OCI-LY1 (cell line): Measurements from ENCODE around the gene VGLL1.

Source experiments
- H2AFZ ChIP-seq: fragments of 200-600 bp; sonication (generic), shearing (Covaris generic); 2 replicates; pipeline ENCODE4 v1.6.0; 2014; ENCODE audit warnings: antibody characterized with exemption, mild to moderate bottlenecking, low read length
- H3F3A ChIP-seq: fragments of 200-600 bp; sonication (generic), shearing (Covaris generic); 2 replicates; pipeline ENCODE4 v1.6.0; 2014; ENCODE audit warnings: mild to moderate bottlenecking, antibody characterized with exemption, low read length, moderate library complexity; ENCODE audit not compliant: insufficient read depth
- H3K27ac ChIP-seq: fragments of 200-600 bp; sonication (generic); 2 replicates; pipeline ENCODE4 v1.5.1; 2014; ENCODE audit warnings: low read length, mixed run types, mild to moderate bottlenecking, low read depth; ENCODE audit not compliant: poor library complexity, severe bottlenecking
- H3K27me3 ChIP-seq: fragments of 200-600 bp; sonication (generic); 2 replicates; pipeline ENCODE4 v1.6.0; 2014; ENCODE audit warnings: antibody characterized with exemption, mild to moderate bottlenecking, low read length, moderate library complexity; ENCODE audit not compliant: insufficient read depth
- H3K36me3 ChIP-seq: fragments of 200-600 bp; sonication (generic); 2 replicates; pipeline ENCODE4 v1.6.1; 2014; ENCODE audit warnings: mild to moderate bottlenecking, antibody characterized with exemption, low read length, moderate library complexity, mixed read lengths; ENCODE audit not compliant: insufficient read depth
- H3K4me1 ChIP-seq: fragments of 200-600 bp; sonication (generic); 2 replicates; pipeline ENCODE4 v1.5.1; 2014; ENCODE audit warnings: mild to moderate bottlenecking, low read length, moderate library complexity; ENCODE audit not compliant: insufficient read depth, severe bottlenecking
- H3K4me2 ChIP-seq: fragments of 200-600 bp; sonication (generic), shearing (Covaris generic); 2 replicates; pipeline ENCODE4 v1.6.1; 2014; ENCODE audit warnings: low read length
- H3K4me3 ChIP-seq: fragments of 200-600 bp; sonication (generic); 2 replicates; pipeline ENCODE4 v1.5.1; 2014; ENCODE audit warnings: low read length, low read depth, mild to moderate bottlenecking, mixed read lengths; ENCODE audit not compliant: poor library complexity, severe bottlenecking
- H3K79me2 ChIP-seq: fragments of 200-600 bp; shearing (Covaris generic); 2 replicates; pipeline ENCODE4 v1.6.1; 2016; ENCODE audit warnings: mixed run types, low read length, mixed read lengths; ENCODE audit not compliant: insufficient read depth
- H3K9ac ChIP-seq: fragments of 200-600 bp; sonication (generic), shearing (Covaris generic); 2 replicates; pipeline ENCODE4 v1.6.1; 2014; ENCODE audit warnings: mild to moderate bottlenecking, low read length, mixed read lengths
- H3K9me2 ChIP-seq: fragments of 200-600 bp; sonication (generic), shearing (Covaris generic); 2 replicates; pipeline ENCODE4 v1.6.1; 2014; ENCODE audit warnings: low read depth, mild to moderate bottlenecking, low read length, mixed read lengths
- H3K9me3 ChIP-seq: fragments of 200-600 bp; shearing (Covaris generic); 2 replicates; pipeline ENCODE4 v1.6.1; 2014; ENCODE audit warnings: low read length, mixed read lengths
- H4K20me1 ChIP-seq: fragments of 200-600 bp; sonication (generic), shearing (Covaris generic); 2 replicates; pipeline ENCODE4 v1.6.0; 2016; ENCODE audit warnings: mild to moderate bottlenecking, low read length; ENCODE audit not compliant: insufficient read depth
- CTCF ChIP-seq: fragments of 200-600 bp; sonication (generic), shearing (Covaris generic); IDR thresholded peaks from 2 replicates; pipeline ENCODE4 v1.5.1; 2017; ENCODE audit warnings: mild to moderate bottlenecking, antibody characterized with exemption, low read length, moderate library complexity, mixed read lengths
- EZH2 ChIP-seq: fragments of 200-600 bp; sonication (generic), shearing (Covaris generic); IDR thresholded peaks from 2 replicates; pipeline ENCODE4 v1.8.0; 2017; ENCODE audit warnings: borderline replicate concordance, mixed run types, mild to moderate bottlenecking, antibody characterized with exemption, low read length, moderate library complexity, mixed read lengths

The VGLL1 gene

GRCh38 chrX:136542281-136542680, 10.3 kb downstream of the VGLL1 start:
- Histone ChIP-seq H4K20me1 (no peaks in the 10 kb centered on the region), H3K27me3 (no peaks in the 10 kb centered on the region), H3K79me2 (no peaks in the 10 kb centered on the region)

GRCh38 chrX:136546371-136546781, 14.4 kb downstream of the VGLL1 start:
- no peaks in the 10 kb centered on the region for H3K27me3 ChIP-seq
- H3K79me2 ChIP-seq = no peaks in the 10 kb centered on the region
- TF ChIP-seq EZH2 (no peak), CTCF (no peak)
- no peaks in the 10 kb centered on the region for H3K9me3 ChIP-seq
- no peak overlapping the region for H3K4me2 ChIP-seq
- no peaks in the 10 kb centered on the region for H3K9me2 ChIP-seq
- no peak overlapping the region for H3K27ac ChIP-seq
- no peak overlapping the region for H2AFZ ChIP-seq
- H3K4me3 ChIP-seq = no peak overlapping the region
- H3K4me1 ChIP-seq = no peaks in the 10 kb centered on the region
- no peak overlapping the region for H3K9ac ChIP-seq
- no peaks in the 10 kb centered on the region for H3F3A ChIP-seq
- H4K20me1 ChIP-seq = no peaks in the 10 kb centered on the region
- H3K36me3 ChIP-seq = no peaks in the 10 kb centered on the region

More at GRCh38 chrX:136542281-136542680, 10.3 kb downstream of the VGLL1 start:
- no peaks in the 10 kb centered on the region for H3K9me2 ChIP-seq
- H3K4me2 ChIP-seq = no peak overlapping the region
- no peaks in the 10 kb centered on the region for H3F3A ChIP-seq
- TF ChIP-seq EZH2 = no peak
- TF ChIP-seq CTCF = no peak
- H3K4me3 ChIP-seq = no peak overlapping the region
- H3K9ac ChIP-seq = no peak overlapping the region
- H3K9me3 ChIP-seq = no peaks in the 10 kb centered on the region
- H3K4me1 ChIP-seq = no peaks in the 10 kb centered on the region
- H3K27ac ChIP-seq = no peak overlapping the region
- no peaks in the 10 kb centered on the region for H3K36me3 ChIP-seq
- H2AFZ ChIP-seq = no peak overlapping the region

- no peaks in the 10 kb centered on the region for H3F3A ChIP-seq
- no peak overlapping the region for H3K4me2 ChIP-seq
- H3K27ac ChIP-seq = no peak overlapping the region
- H2AFZ ChIP-seq = no peak overlapping the region
- TF ChIP-seq EZH2 = no peak
- no peak for TF ChIP-seq CTCF
- H3K9ac ChIP-seq = no peak overlapping the region
- no peaks in the 10 kb centered on the region for H3K9me2 ChIP-seq
- no peaks in the 10 kb centered on the region for H3K36me3 ChIP-seq
- no peaks in the 10 kb centered on the region for H3K9me3 ChIP-seq
- H3K79me2 ChIP-seq = no peaks in the 10 kb centered on the region
- no peaks in the 10 kb centered on the region for H3K4me1 ChIP-seq
- no peaks in the 10 kb centered on the region for H3K27me3 ChIP-seq
- no peaks in the 10 kb centered on the region for H4K20me1 ChIP-seq
- H3K4me3 ChIP-seq = no peak overlapping the region
Observed at GRCh38 chrX:136549226-136549625, 17.2 kb downstream of the VGLL1 start.
